Astrocyte (in vitro differentiated cells and primary cell): ENCODE data around the gene NPTN. TPM values are rescaled to one million over a fixed set of nuclear protein-coding genes. Genes with fewer than 3 reads are reported as not detected.

Source experiments
- DNase-seq: peaks from one replicate; pipeline ENCODE4 v3.0.0-alpha.2; 2010; ENCODE audit warnings: low read depth
- FAIRE-seq: peaks from 2 replicates; lab custom pipeline; 2011; peaks lifted over from hg19 to GRCh38; lab: Jason Lieb, UNC
- H2AFZ ChIP-seq: 2 replicates; pipeline ENCODE4 v1.6.0; 2012; ENCODE audit warnings: low read depth, low read length, inconsistent platforms
- H3K27ac ChIP-seq: 2 replicates; pipeline ENCODE4 v1.5.1; 2011; ENCODE audit warnings: low read depth, low read length, inconsistent platforms
- H3K27me3 ChIP-seq: 2 replicates; pipeline ENCODE4 v1.6.0; 2011; ENCODE audit warnings: low read length, inconsistent platforms; ENCODE audit not compliant: insufficient read depth
- H3K36me3 ChIP-seq: 2 replicates; pipeline ENCODE4 v1.5.1; 2011; ENCODE audit warnings: low read length, inconsistent platforms; ENCODE audit not compliant: insufficient read depth
- H3K4me1 ChIP-seq: 2 replicates; pipeline ENCODE4 v1.5.1; 2011; ENCODE audit warnings: low read length, inconsistent platforms; ENCODE audit not compliant: insufficient read depth
- H3K4me2 ChIP-seq: 2 replicates; pipeline ENCODE4 v1.6.0; 2012; ENCODE audit warnings: low read length, inconsistent platforms
- H3K4me3 ChIP-seq: 2 replicates; pipeline ENCODE4 v1.5.1; 2011; ENCODE audit warnings: low read depth, mild to moderate bottlenecking, low read length, inconsistent platforms; ENCODE audit not compliant: insufficient read depth
- H3K79me2 ChIP-seq: 2 replicates; pipeline ENCODE4 v1.6.0; 2012; ENCODE audit warnings: mild to moderate bottlenecking, low read length, inconsistent platforms; ENCODE audit not compliant: insufficient read depth
- H3K9ac ChIP-seq: 2 replicates; pipeline ENCODE4 v1.6.0; 2012; ENCODE audit warnings: mild to moderate bottlenecking, low read length, inconsistent platforms
- H3K9me3 ChIP-seq: 2 replicates; pipeline ENCODE4 v1.5.1; 2012; ENCODE audit warnings: low read depth, mild to moderate bottlenecking, low read length, inconsistent platforms; ENCODE audit not compliant: insufficient read depth
- H4K20me1 ChIP-seq: 2 replicates; pipeline ENCODE4 v1.6.0; 2012; ENCODE audit warnings: low read length, inconsistent platforms; ENCODE audit not compliant: insufficient read depth
- H3K27ac Mint-ChIP-seq: one replicate; pipeline ENCODE4 v1.8.0; 2021; ENCODE audit warnings: mild to moderate bottlenecking, mixed read lengths; ENCODE audit not compliant: unreplicated experiment
- H3K27me3 Mint-ChIP-seq: one replicate; pipeline ENCODE4 v1.8.0; 2021; ENCODE audit warnings: low read depth, mixed read lengths; ENCODE audit not compliant: unreplicated experiment
- H3K36me3 Mint-ChIP-seq: one replicate; pipeline ENCODE4 v1.8.0; 2021; ENCODE audit warnings: low read depth, mixed read lengths; ENCODE audit not compliant: unreplicated experiment
- H3K4me1 Mint-ChIP-seq: one replicate; pipeline ENCODE4 v1.8.0; 2021; ENCODE audit warnings: low read depth, mixed read lengths; ENCODE audit not compliant: unreplicated experiment
- H3K4me3 Mint-ChIP-seq: one replicate; pipeline ENCODE4 v1.8.0; 2021; ENCODE audit warnings: mild to moderate bottlenecking, moderate library complexity, mixed read lengths; ENCODE audit not compliant: unreplicated experiment
- H3K9me3 Mint-ChIP-seq: one replicate; pipeline ENCODE4 v1.8.0; 2021; ENCODE audit warnings: mild to moderate bottlenecking, mixed read lengths; ENCODE audit not compliant: unreplicated experiment
- CTCF ChIP-seq: IDR thresholded peaks from 2 replicates; pipeline ENCODE4 v1.5.1; 2011; ENCODE audit warnings: low read depth, mild to moderate bottlenecking, inconsistent platforms, low read length, moderate library complexity; ENCODE audit not compliant: insufficient read depth
- EZH2 ChIP-seq: IDR thresholded peaks from 2 replicates; pipeline ENCODE4 v1.6.1; 2012; ENCODE audit warnings: mild to moderate bottlenecking, low read length, inconsistent platforms; ENCODE audit not compliant: insufficient read depth
- total RNA-seq: library from RNA; stranded (reverse); gene quantifications from 2 replicates; pipeline ENCODE4 v1.2.1, GENCODE V29; 2021

Gene NPTN
- total RNA-seq, 1 donor from 2014 or later = 281 TPM

- FAIRE-seq (no peak), DNase-seq (peak; percentile 42)
- peak overlapping the region; percentile 57 for H3K4me2 ChIP-seq
- no peaks in the 10 kb centered on the region for H3K36me3 ChIP-seq
- H3K27me3 Mint-ChIP-seq = no peaks in the 10 kb centered on the region
- H3K9ac ChIP-seq = peak overlapping the region; percentile 44
- H3K27ac ChIP-seq = peak overlapping the region; percentile 28
- H4K20me1 ChIP-seq = peaks cover 99% of the 10 kb centered on the region
- H3K79me2 ChIP-seq = peaks cover 99% of the 10 kb centered on the region
- no peaks in the 10 kb centered on the region for H3K9me3 Mint-ChIP-seq
- peaks cover 27% of the 10 kb centered on the region for H3K4me1 ChIP-seq
- no peak overlapping the region for H2AFZ ChIP-seq
- no peaks in the 10 kb centered on the region for H3K9me3 ChIP-seq
- H3K4me3 Mint-ChIP-seq = no peak overlapping the region
- H3K4me3 ChIP-seq = no peak overlapping the region
- TF ChIP-seq CTCF = no peak
- no peak for TF ChIP-seq EZH2
- H3K36me3 Mint-ChIP-seq = peaks cover 8% of the 10 kb centered on the region
- H3K27me3 ChIP-seq = no peaks in the 10 kb centered on the region
- no peak overlapping the region for H3K27ac Mint-ChIP-seq
- peaks cover 47% of the 10 kb centered on the region for H3K4me1 Mint-ChIP-seq
Measured at GRCh38 chr15:73601451-73602445, 31.4 kb downstream of the NPTN start.

GRCh38 chr15:73600413-73601335 lies 32.5 kb downstream of the NPTN start:
- no peak overlapping the region for H2AFZ ChIP-seq
- H3K4me2 ChIP-seq = peak overlapping the region; percentile 57
- H3K27ac Mint-ChIP-seq = no peak overlapping the region
- peaks cover 27% of the 10 kb centered on the region for H3K4me1 ChIP-seq
- no peaks in the 10 kb centered on the region for H3K9me3 ChIP-seq
- peaks cover 99% of the 10 kb centered on the region for H3K79me2 ChIP-seq
- H3K4me3 Mint-ChIP-seq = no peak overlapping the region
- FAIRE-seq (no peak), DNase-seq (peak; percentile 16)
- H4K20me1 ChIP-seq = peaks cover 99% of the 10 kb centered on the region
- peak overlapping the region; percentile 44 for H3K9ac ChIP-seq
- H3K27ac ChIP-seq = no peak overlapping the region
- H3K27me3 ChIP-seq = no peaks in the 10 kb centered on the region
- no peak for TF ChIP-seq EZH2
- no peak for TF ChIP-seq CTCF
- H3K4me1 Mint-ChIP-seq = peaks cover 49% of the 10 kb centered on the region
- no peak overlapping the region for H3K4me3 ChIP-seq
- H3K27me3 Mint-ChIP-seq = no peaks in the 10 kb centered on the region
- H3K9me3 Mint-ChIP-seq = no peaks in the 10 kb centered on the region
- peaks cover 10% of the 10 kb centered on the region for H3K36me3 Mint-ChIP-seq
- no peaks in the 10 kb centered on the region for H3K36me3 ChIP-seq
